Upper lobe of left lung (tissue), 6 donors: ENCODE measurements around the gene SUCLG2. TPM values are rescaled to one million over a fixed set of nuclear protein-coding genes. Genes with fewer than 3 reads are reported as not detected.

ENCODE experiments used
- ATAC-seq, 2 donors: fragments of 200-7000 bp; cut with Tn5 transposase; one replicate each; pipeline ENCODE4 v1.9.1; 2022; ENCODE audit warnings: mild to moderate bottlenecking in 2 of 2, moderate library complexity in 2 of 2; ENCODE audit not compliant: low FRiP score in 2 of 2
- DNase-seq, 2 donors: peaks; one replicate each; pipeline ENCODE4 v3.0.0-alpha.2; 2019 to 2020
- H3K27ac ChIP-seq, 4 donors: fragments of 200-600 bp; sonication (generic); one replicate each; pipeline ENCODE4 v1.5.1; 2016 to 2019
- H3K27me3 ChIP-seq, 4 donors: fragments of 200-600 bp; sonication (generic); one replicate each; pipeline ENCODE4 v1.5.1; 2017 to 2019
- H3K36me3 ChIP-seq, 4 donors: fragments of 200-600 bp; sonication (generic); one replicate each; pipeline ENCODE4 v1.5.1; 2016 to 2019
- H3K4me1 ChIP-seq, 4 donors: fragments of 200-600 bp; sonication (generic); one replicate each; pipeline ENCODE4 v1.5.1; 2018 to 2019
- H3K4me3 ChIP-seq, 4 donors: fragments of 200-600 bp; sonication (generic); one replicate each; pipeline ENCODE4 v1.5.1; 2017 to 2019; ENCODE audit warnings: mild to moderate bottlenecking in 2 of 4, moderate library complexity in 1 of 4
- H3K9me3 ChIP-seq, 4 donors: fragments of 200-600 bp; sonication (generic); one replicate each; pipeline ENCODE4 v1.5.1; 2018 to 2019
- CTCF ChIP-seq, 6 experiments: fragments of 450-650 bp in 4 of 6; fragments of 200-600 bp in 2 of 6; sonication (generic) in 2 of 6; IDR thresholded peaks; one replicate each; pipeline ENCODE4 v1.5.1; 2016 to 2019; ENCODE audit warnings: antibody characterized with exemption in 6 of 6
- EP300 ChIP-seq, 4 donors: sonication (generic); formaldehyde crosslinking; IDR thresholded peaks; one replicate each; pipeline ENCODE4 v1.5.1; 2017; ENCODE audit warnings: antibody characterized with exemption in 4 of 4, control low read depth in 2 of 4
- POLR2A ChIP-seq, 4 donors: fragments of 450-650 bp; IDR thresholded peaks; one replicate each; pipeline ENCODE4 v1.5.1; 2016 to 2017; ENCODE audit warnings: antibody characterized with exemption in 4 of 4, mild to moderate bottlenecking in 2 of 4
- POLR2AphosphoS5 ChIP-seq, 2 donors: sonication (generic); formaldehyde crosslinking; IDR thresholded peaks; one replicate each; pipeline ENCODE4 v1.5.1; 2017; ENCODE audit warnings: antibody characterized with exemption in 2 of 2
- WGBS, 2 donors: methylation state at CpG; one replicate each; pipeline ENCODE4 v1.1.5; 2017 to 2018; 5-methylcytosine and 5-hydroxymethylcytosine counted together
- total RNA-seq, 6 donors: library from RNA; depleted of rRNA in 4 of 6; stranded (reverse); fragments of >200 nt in 4 of 6; gene quantifications; one replicate each; pipeline versions ENCODE4 v1.1.0 to v1.2.1, GENCODE V29; 2016 to 2021
- donor health status: DM: no; HTN: no; CAD: no; lungs with moderate emphysema.
- donor health status: DM: no; HTN: yes; CAD: no; lungs with severe emphysema.

Gene SUCLG2
- total RNA-seq, 6 donors from 2014 or later, result 36.7 to 69.3 (median 50.8) TPM

GRCh38 chr3:67624078-67624477 lies 30.3 kb downstream of the SUCLG2 start:
- Histone ChIP-seq H3K4me1 (no peaks in the 10 kb centered on the region), H3K36me3 (peaks cover 0 to 9% (median 4%) of the 10 kb centered on the region in 4 donors), H3K9me3 (no peaks in the 10 kb centered on the region), H3K4me3 (no peak overlapping the region), H3K27me3 (no peaks in the 10 kb centered on the region), H3K27ac (no peak overlapping the region)
- WGBS, 2 donors, result 76 to 88% methylated on average over 3 of the region's 3 CpGs
- no peak for DNase-seq
- no peak for ATAC-seq
- TF ChIP-seq CTCF (IDR thresholded peaks at IDR 0.05) (no peak), POLR2A (IDR thresholded peaks at IDR 0.05) (no peak), EP300 (IDR thresholded peaks at IDR 0.05) (no peak), POLR2AphosphoS5 (IDR thresholded peaks at IDR 0.05) (no peak)

GRCh38 chr3:67622652-67623051 lies 31.8 kb downstream of the SUCLG2 start:
- Histone ChIP-seq H3K4me1 (no peaks in the 10 kb centered on the region), H3K4me3 (no peak overlapping the region), H3K9me3 (no peaks in the 10 kb centered on the region), H3K27me3 (no peaks in the 10 kb centered on the region), H3K36me3 (peaks cover 0 to 16% (median 4%) of the 10 kb centered on the region in 4 donors), H3K27ac (no peak overlapping the region)
- DNase-seq (no peak), ATAC-seq (no peak)
- TF ChIP-seq CTCF (IDR thresholded peaks at IDR 0.05), result no peak
- TF ChIP-seq EP300 (IDR thresholded peaks at IDR 0.05), result no peak
- TF ChIP-seq POLR2AphosphoS5 (IDR thresholded peaks at IDR 0.05), result no peak
- TF ChIP-seq POLR2A (IDR thresholded peaks at IDR 0.05), result no peak
- 96 to 97% methylated on average over 2 of the region's 2 CpGs for WGBS, 2 donors

GRCh38 chr3:67620869-67621268 lies 33.5 kb downstream of the SUCLG2 start:
- Histone ChIP-seq H3K4me3 (no peak overlapping the region), H3K9me3 (no peaks in the 10 kb centered on the region), H3K36me3 (peaks cover 0 to 16% (median 4%) of the 10 kb centered on the region in 4 donors), H3K4me1 (peaks cover 0 to 2% (median 0%) of the 10 kb centered on the region in 4 donors), H3K27me3 (no peaks in the 10 kb centered on the region), H3K27ac (no peak overlapping the region)
- 54 to 77% methylated on average over 1 of the region's 1 CpG for WGBS, 2 donors
- DNase-seq, result no peak
- no peak for ATAC-seq
- no peak for TF ChIP-seq POLR2A (IDR thresholded peaks at IDR 0.05)
- no peak for TF ChIP-seq CTCF (IDR thresholded peaks at IDR 0.05)
- TF ChIP-seq EP300 (IDR thresholded peaks at IDR 0.05), result no peak
- TF ChIP-seq POLR2AphosphoS5 (IDR thresholded peaks at IDR 0.05), result no peak

- Histone ChIP-seq H3K4me3 (no peak overlapping the region), H3K27me3 (no peaks in the 10 kb centered on the region), H3K9me3 (no peaks in the 10 kb centered on the region), H3K27ac (no peak overlapping the region), H3K4me1 (peaks cover 0 to 2% (median 0%) of the 10 kb centered on the region in 4 donors), H3K36me3 (peaks cover 0 to 16% (median 4%) of the 10 kb centered on the region in 4 donors)
- DNase-seq (no peak), ATAC-seq (no peak)
- WGBS, 2 donors, result 94 to 97% methylated on average over 3 of the region's 3 CpGs
- no peak for TF ChIP-seq POLR2A (IDR thresholded peaks at IDR 0.05)
- no peak for TF ChIP-seq POLR2AphosphoS5 (IDR thresholded peaks at IDR 0.05)
- no peak for TF ChIP-seq CTCF (IDR thresholded peaks at IDR 0.05)
- TF ChIP-seq EP300 (IDR thresholded peaks at IDR 0.05), result no peak
Measured at GRCh38 chr3:67619991-67620390, 34.4 kb downstream of the SUCLG2 start.

GRCh38 chr3:67617518-67617917 lies 36.9 kb downstream of the SUCLG2 start:
- no peak overlapping the region for H3K27ac ChIP-seq
- WGBS, 2 donors, result 87 to 95% methylated on average over 1 of the region's 1 CpG

More at GRCh38 chr3:67617518-67617917, 36.9 kb downstream of the SUCLG2 start:
- H3K27me3 ChIP-seq, result no peaks in the 10 kb centered on the region
- DNase-seq (no peak), ATAC-seq (no peak)
- no peak overlapping the region for H3K4me3 ChIP-seq
- no peaks in the 10 kb centered on the region for H3K9me3 ChIP-seq
- peaks cover 0 to 2% (median 0%) of the 10 kb centered on the region in 4 donors for H3K4me1 ChIP-seq
- TF ChIP-seq POLR2A (IDR thresholded peaks at IDR 0.05) (no peak), EP300 (IDR thresholded peaks at IDR 0.05) (no peak), POLR2AphosphoS5 (IDR thresholded peaks at IDR 0.05) (no peak), CTCF (IDR thresholded peaks at IDR 0.05) (no peak)
- H3K36me3 ChIP-seq, result peaks cover 0 to 16% (median under 1%) of the 10 kb centered on the region in 4 donors
